ENCODE data around the gene UBR4. TPM values are rescaled to one million over a fixed set of nuclear protein-coding genes. Genes with fewer than 3 reads are reported as not detected.

UBR4 gene
- polyA plus RNA-seq, 3 donors, result 44.3 to 93.8 (median 49.4) TPM

DNA sequence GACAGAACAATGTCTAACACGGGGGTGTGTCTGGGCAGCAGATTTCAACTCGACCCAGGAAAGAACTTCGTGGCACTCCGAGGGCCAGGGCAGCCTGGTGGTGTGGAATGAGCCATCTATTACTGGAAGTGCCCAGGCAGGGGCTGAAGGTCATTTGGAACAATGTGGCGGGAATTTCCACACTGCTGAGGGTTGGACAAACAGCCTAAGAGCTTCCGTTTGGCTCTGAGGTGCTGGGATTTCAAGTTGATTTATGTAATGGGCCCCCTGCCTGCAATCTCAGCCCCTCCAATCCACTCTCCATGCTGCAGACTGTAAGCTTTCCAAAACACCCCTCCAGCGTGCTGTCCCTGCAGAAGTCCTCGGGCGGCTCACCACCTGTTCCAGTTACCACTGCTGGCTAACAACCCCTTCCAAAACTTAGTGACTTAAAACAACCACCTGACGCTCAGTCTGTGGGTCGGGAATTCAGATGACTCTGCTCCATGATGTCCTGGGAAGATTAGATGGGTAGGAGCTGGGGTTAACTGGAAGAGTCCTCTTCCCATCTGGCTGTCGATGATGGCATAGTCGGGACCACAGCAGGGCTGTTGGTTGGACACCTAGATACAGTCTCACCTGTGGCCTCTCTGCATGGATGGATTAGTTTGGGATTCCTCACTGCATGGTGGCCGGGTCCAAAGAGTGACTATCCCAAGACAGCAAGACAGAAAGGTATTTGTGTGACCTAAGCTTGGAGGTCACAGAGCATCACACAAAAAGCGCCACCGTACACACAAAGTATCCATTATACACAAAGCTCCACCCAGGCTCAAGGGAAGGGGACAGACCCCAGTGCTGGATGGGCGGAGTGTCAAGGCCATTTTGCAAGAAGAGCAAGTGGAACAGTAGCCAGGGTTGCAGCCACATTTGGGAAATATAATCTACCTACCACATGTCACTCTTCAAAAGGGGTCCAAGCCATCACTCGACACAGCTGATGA is 163.9 kb downstream of the UBR4 start:
- H3K9me3 Mint-ChIP-seq, result peaks cover 0 to 3% (median 0%) of the 10 kb centered on the region in 7 donors

More for the DNA sequence above, 163.9 kb downstream of the UBR4 start:
- Histone ChIP-seq H3K9me3 (replicated peaks in 1 of 2; ENCODE audit: control insufficient read depth in 1 of 2, insufficient read depth in 1 of 2, low read length in 2 of 2) (no peaks in the 10 kb centered on the region), H3K27ac (ENCODE audit: low read depth in 1 of 2, low read length in 2 of 2) (no peak overlapping the region), H3K4me2 (replicated peaks; ENCODE audit: extremely low read depth, low read length, poor library complexity, severe bottlenecking) (no peak overlapping the region), H2AFZ (ENCODE audit: insufficient read depth, low read depth, low read length, poor library complexity, severe bottlenecking) (no peak overlapping the region), H3K27me3 (ENCODE audit: control insufficient read depth in 2 of 2, insufficient read depth in 2 of 2, low read length in 2 of 2) (peaks cover 0 to 5% of the 10 kb centered on the region in 2 donors), H3K4me3 (replicated peaks in 1 of 3; ENCODE audit: low read depth in 2 of 3, low read length in 3 of 3) (no peak overlapping the region), H3K4me1 (ENCODE audit: control insufficient read depth in 1 of 2, insufficient read depth in 2 of 2, low read length in 2 of 2) (no peaks in the 10 kb centered on the region), H3K79me2 (ENCODE audit: insufficient read depth, low read length) (no peaks in the 10 kb centered on the region), H3K36me3 (replicated peaks in 1 of 2; ENCODE audit: control insufficient read depth in 1 of 2, insufficient read depth in 2 of 2, low read length in 2 of 2) (no peaks in the 10 kb centered on the region), H4K20me1 (ENCODE audit: insufficient read depth, low read length) (no peaks in the 10 kb centered on the region), H3K9ac (ENCODE audit: insufficient read depth, low read length, poor library complexity, severe bottlenecking) (no peak overlapping the region)
- H3K4me1 Mint-ChIP-seq, result peaks cover 2% of the 10 kb centered on the region
- H3K4me3 Mint-ChIP-seq, result no peak overlapping the region
- no peaks in the 10 kb centered on the region for H3K36me3 Mint-ChIP-seq
- intact Hi-C loops (cut with micrococcal nuclease), result no loop called here
- no peak for TF ChIP-seq CTCF (IDR thresholded peaks at IDR 0.05)
- peak overlapping the region in 2 of 7 donors; percentile 6 to 9 for H3K27ac Mint-ChIP-seq
- peaks cover 10 to 34% (median 18%) of the 10 kb centered on the region in 3 donors for H3K27me3 Mint-ChIP-seq (ENCODE audit: low read depth in 3 of 3)
- 76% methylated on average over 9 of the region's 18 CpGs for WGBS (ENCODE audit: insufficient coverage)
- no peak for DNase-seq

Data from CD14-positive monocyte (primary cell).